HEK293 (cell line): ENCODE measurements around the gene VILL.
A peak's percentile ranks its signal among the peaks of the same experiment; 100 is the strongest.

Experiments
- EGR2 ChIP-seq: fragments of 450-650 bp; formaldehyde crosslinking; IDR thresholded peaks from 2 replicates; pipeline ENCODE4 v1.5.1; 2016; ENCODE audit warnings: low read depth, missing biosample characterization, missing genetic modification characterization
- HOXC10 ChIP-seq: sonication (generic); formaldehyde crosslinking; IDR thresholded peaks from 2 replicates; pipeline ENCODE4 v1.8.1; 2023; ENCODE audit warnings: mild to moderate bottlenecking, missing genetic modification reagents
- PRDM1 ChIP-seq: fragments of 450-650 bp; formaldehyde crosslinking; IDR thresholded peaks from 2 replicates; pipeline ENCODE4; 2016; ENCODE audit warnings: missing biosample characterization, missing genetic modification characterization
- REPIN1 ChIP-seq: fragments of 450-650 bp; formaldehyde crosslinking; IDR thresholded peaks from 2 replicates; pipeline ENCODE4 v1.5.1; 2017; ENCODE audit warnings: missing biosample characterization, missing genetic modification characterization, low read depth
- SALL2 ChIP-seq: fragments of 450-650 bp; formaldehyde crosslinking; IDR thresholded peaks from 2 replicates; pipeline ENCODE4 v1.5.0; 2017; ENCODE audit warnings: missing biosample characterization, mild to moderate bottlenecking, missing genetic modification characterization, borderline replicate concordance
- SETDB1 ChIP-seq: IDR thresholded peaks from one replicate; pipeline ENCODE4 v1.6.1; 2017; ENCODE audit warnings: mild to moderate bottlenecking, low read length, moderate library complexity, mixed read lengths; ENCODE audit not compliant: insufficient read length
- SP3 ChIP-seq: fragments of 450-650 bp; formaldehyde crosslinking; IDR thresholded peaks from 2 replicates; pipeline ENCODE4 v1.5.1; 2016; ENCODE audit warnings: missing biosample characterization, missing genetic modification characterization
- ZBTB7A ChIP-seq: fragments of 450-650 bp; formaldehyde crosslinking; IDR thresholded peaks from 2 replicates; pipeline ENCODE4 v1.5.1; 2016; ENCODE audit warnings: low read depth, missing biosample characterization, missing genetic modification characterization
- ZEB2 ChIP-seq: fragments of 450-650 bp; formaldehyde crosslinking; IDR thresholded peaks from 2 replicates; pipeline ENCODE4 v1.5.1; 2016; ENCODE audit warnings: missing biosample characterization, missing genetic modification characterization
- ZNF132 ChIP-seq: fragments of 450-650 bp; formaldehyde crosslinking; IDR thresholded peaks from 2 replicates; pipeline ENCODE4 v1.5.1; 2017; ENCODE audit warnings: missing biosample characterization, missing genetic modification characterization, borderline replicate concordance
- ZNF138 ChIP-seq: fragments of 450-650 bp; formaldehyde crosslinking; IDR thresholded peaks from 2 replicates; pipeline ENCODE4 v1.5.1; 2016; ENCODE audit warnings: missing biosample characterization, missing genetic modification characterization, borderline replicate concordance
- ZNF202 ChIP-seq: fragments of 450-650 bp; formaldehyde crosslinking; IDR thresholded peaks from 2 replicates; pipeline ENCODE4 v1.5.1; 2016; ENCODE audit warnings: missing biosample characterization, missing genetic modification characterization, borderline replicate concordance
- ZNF214 ChIP-seq: fragments of 450-650 bp; formaldehyde crosslinking; IDR thresholded peaks from 2 replicates; pipeline ENCODE4 v1.5.1; 2017; ENCODE audit warnings: missing biosample characterization, mild to moderate bottlenecking, missing genetic modification characterization, borderline replicate concordance
- ZNF23 ChIP-seq: fragments of 450-650 bp; formaldehyde crosslinking; IDR thresholded peaks from 2 replicates; pipeline ENCODE4 v1.5.1; 2016; ENCODE audit warnings: missing biosample characterization, missing genetic modification characterization, borderline replicate concordance
- ZNF266 ChIP-seq: fragments of 450-650 bp; formaldehyde crosslinking; IDR thresholded peaks from 2 replicates; pipeline ENCODE4 v1.5.1; 2016; ENCODE audit warnings: missing biosample characterization, missing genetic modification characterization, low read depth
- ZNF292 ChIP-seq: fragments of 450-650 bp; formaldehyde crosslinking; IDR thresholded peaks from 2 replicates; pipeline ENCODE4 v1.5.1; 2016; ENCODE audit warnings: low read depth, missing biosample characterization, missing genetic modification characterization, borderline replicate concordance
- ZNF510 ChIP-seq: fragments of 450-650 bp; formaldehyde crosslinking; IDR thresholded peaks from 2 replicates; pipeline ENCODE4 v1.5.1; 2018; ENCODE audit warnings: mild to moderate bottlenecking, missing genetic modification characterization, missing biosample characterization; ENCODE audit not compliant: insufficient replicate concordance
- ZNF549 ChIP-seq: fragments of 450-650 bp; IDR thresholded peaks from 2 replicates; pipeline ENCODE4 v1.5.1; 2018; ENCODE audit warnings: missing biosample characterization, missing genetic modification characterization, mild to moderate bottlenecking, inconsistent platforms, moderate library complexity
- ZNF571 ChIP-seq: fragments of 450-650 bp; formaldehyde crosslinking; IDR thresholded peaks from 2 replicates; pipeline ENCODE4 v1.5.0; 2017; ENCODE audit warnings: missing biosample characterization, missing genetic modification characterization
- ZNF626 ChIP-seq: fragments of 450-650 bp; sonication (Bioruptor Pico); formaldehyde crosslinking; IDR thresholded peaks from 2 replicates; pipeline ENCODE4 v1.5.1; 2018; ENCODE audit warnings: missing biosample characterization, missing genetic modification characterization, inconsistent platforms
- ZNF670 ChIP-seq: fragments of 450-650 bp; formaldehyde crosslinking; IDR thresholded peaks from 2 replicates; pipeline ENCODE4 v1.5.1; 2016; ENCODE audit warnings: missing biosample characterization, missing genetic modification characterization, low read depth
- ZNF707 ChIP-seq: fragments of 450-650 bp; formaldehyde crosslinking; IDR thresholded peaks from 2 replicates; pipeline ENCODE4 v1.5.1; 2016; ENCODE audit warnings: missing biosample characterization, missing genetic modification characterization
- ZNF792 ChIP-seq: fragments of 450-650 bp; formaldehyde crosslinking; IDR thresholded peaks from 2 replicates; pipeline ENCODE4 v1.5.1; 2016; ENCODE audit warnings: missing biosample characterization, missing genetic modification characterization
- TF ChIP-seq, protein P1 (sequence below): fragments of 450-650 bp; formaldehyde crosslinking; IDR thresholded peaks from 2 replicates; pipeline ENCODE4 v1.5.1; 2017; ENCODE audit warnings: missing biosample characterization, missing genetic modification characterization
- TF ChIP-seq, protein P2 (sequence below): sonication (generic); formaldehyde crosslinking; IDR thresholded peaks from 2 replicates; pipeline ENCODE4 v1.8.1; 2022; ENCODE audit warnings: mild to moderate bottlenecking, moderate library complexity, missing genetic modification reagents
- TF ChIP-seq, protein P3 (sequence below): fragments of 450-650 bp; formaldehyde crosslinking; IDR thresholded peaks from 2 replicates; pipeline ENCODE4 v1.5.1; 2017; ENCODE audit warnings: missing biosample characterization, missing genetic modification characterization
- TF ChIP-seq, protein P4 (sequence below): fragments of 450-650 bp; IDR thresholded peaks from 2 replicates; pipeline ENCODE4 v1.5.1; 2018; ENCODE audit warnings: missing biosample characterization, mild to moderate bottlenecking, missing genetic modification characterization
- TF ChIP-seq, protein P5 (sequence below): fragments of 450-650 bp; formaldehyde crosslinking; IDR thresholded peaks from 2 replicates; pipeline ENCODE4 v1.5.1; 2017; ENCODE audit warnings: missing biosample characterization, missing genetic modification characterization
- TF ChIP-seq, protein P6 (sequence below): fragments of 450-650 bp; formaldehyde crosslinking; IDR thresholded peaks from 2 replicates; pipeline ENCODE4 v1.5.1; 2016; ENCODE audit warnings: missing biosample characterization, missing genetic modification characterization

The VILL gene

DNA sequence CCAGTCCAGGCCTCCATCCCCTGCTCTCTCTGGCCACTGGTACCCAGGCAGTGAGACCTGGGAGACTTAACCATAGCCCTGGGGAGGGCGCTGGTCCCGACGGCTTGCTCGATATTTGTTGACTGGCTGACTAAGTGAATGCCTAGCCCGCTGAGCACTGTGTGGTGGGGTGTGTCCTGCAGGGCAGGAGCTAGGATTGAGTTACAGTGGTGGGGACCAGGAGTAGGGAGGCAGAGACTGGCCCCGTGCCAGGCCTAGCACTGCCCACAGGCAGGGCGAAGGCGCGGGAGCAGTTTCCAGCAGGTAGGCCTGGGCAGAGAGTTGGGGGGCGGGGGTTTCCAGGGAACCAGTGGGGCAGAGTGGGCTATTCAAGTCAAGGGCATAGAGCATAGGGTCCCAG lies at the start of gene VILL (continued):
- TF ChIP-seq EGR2 (peak; percentile 30), HOXC10 (CRISPR knock-in tag) (no peak), ZBTB7A (no peak), ZNF202 (tag by site-specific recombination) (no peak), SP3 (tag by site-specific recombination) (no peak), SALL2 (tag by site-specific recombination) (no peak), ZEB2 (no peak), ZNF266 (tag by site-specific recombination) (no peak), PRDM1 (no peak), ZNF510 (tag by site-specific recombination) (no peak), ZNF138 (tag by site-specific recombination) (no peak), ZNF670 (tag by site-specific recombination) (no peak), ZNF23 (tag by site-specific recombination) (no peak), ZNF792 (no peak), ZNF549 (tag by site-specific recombination) (no peak), ZNF132 (tag by site-specific recombination) (no peak), ZNF707 (tag by site-specific recombination) (no peak), ZNF292 (tag by site-specific recombination) (no peak), ZNF626 (tag by site-specific recombination) (no peak), ZNF571 (tag by site-specific recombination) (no peak), SETDB1 (no peak), ZNF214 (tag by site-specific recombination) (no peak), REPIN1 (tag by site-specific recombination) (no peak)
- TF ChIP-seq, protein P1, sequence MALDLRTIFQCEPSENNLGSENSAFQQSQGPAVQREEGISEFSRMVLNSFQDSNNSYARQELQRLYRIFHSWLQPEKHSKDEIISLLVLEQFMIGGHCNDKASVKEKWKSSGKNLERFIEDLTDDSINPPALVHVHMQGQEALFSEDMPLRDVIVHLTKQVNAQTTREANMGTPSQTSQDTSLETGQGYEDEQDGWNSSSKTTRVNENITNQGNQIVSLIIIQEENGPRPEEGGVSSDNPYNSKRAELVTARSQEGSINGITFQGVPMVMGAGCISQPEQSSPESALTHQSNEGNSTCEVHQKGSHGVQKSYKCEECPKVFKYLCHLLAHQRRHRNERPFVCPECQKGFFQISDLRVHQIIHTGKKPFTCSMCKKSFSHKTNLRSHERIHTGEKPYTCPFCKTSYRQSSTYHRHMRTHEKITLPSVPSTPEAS, result no peak
- TF ChIP-seq, protein P2, sequence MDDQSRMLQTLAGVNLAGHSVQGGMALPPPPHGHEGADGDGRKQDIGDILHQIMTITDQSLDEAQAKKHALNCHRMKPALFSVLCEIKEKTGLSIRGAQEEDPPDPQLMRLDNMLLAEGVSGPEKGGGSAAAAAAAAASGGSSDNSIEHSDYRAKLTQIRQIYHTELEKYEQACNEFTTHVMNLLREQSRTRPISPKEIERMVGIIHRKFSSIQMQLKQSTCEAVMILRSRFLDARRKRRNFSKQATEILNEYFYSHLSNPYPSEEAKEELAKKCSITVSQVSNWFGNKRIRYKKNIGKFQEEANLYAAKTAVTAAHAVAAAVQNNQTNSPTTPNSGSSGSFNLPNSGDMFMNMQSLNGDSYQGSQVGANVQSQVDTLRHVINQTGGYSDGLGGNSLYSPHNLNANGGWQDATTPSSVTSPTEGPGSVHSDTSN (CRISPR knock-in tag), result no peak
- TF ChIP-seq, protein P3, sequence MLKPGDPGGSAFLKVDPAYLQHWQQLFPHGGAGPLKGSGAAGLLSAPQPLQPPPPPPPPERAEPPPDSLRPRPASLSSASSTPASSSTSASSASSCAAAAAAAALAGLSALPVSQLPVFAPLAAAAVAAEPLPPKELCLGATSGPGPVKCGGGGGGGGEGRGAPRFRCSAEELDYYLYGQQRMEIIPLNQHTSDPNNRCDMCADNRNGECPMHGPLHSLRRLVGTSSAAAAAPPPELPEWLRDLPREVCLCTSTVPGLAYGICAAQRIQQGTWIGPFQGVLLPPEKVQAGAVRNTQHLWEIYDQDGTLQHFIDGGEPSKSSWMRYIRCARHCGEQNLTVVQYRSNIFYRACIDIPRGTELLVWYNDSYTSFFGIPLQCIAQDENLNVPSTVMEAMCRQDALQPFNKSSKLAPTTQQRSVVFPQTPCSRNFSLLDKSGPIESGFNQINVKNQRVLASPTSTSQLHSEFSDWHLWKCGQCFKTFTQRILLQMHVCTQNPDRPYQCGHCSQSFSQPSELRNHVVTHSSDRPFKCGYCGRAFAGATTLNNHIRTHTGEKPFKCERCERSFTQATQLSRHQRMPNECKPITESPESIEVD (tag by site-specific recombination), result no peak
- TF ChIP-seq, protein P4, sequence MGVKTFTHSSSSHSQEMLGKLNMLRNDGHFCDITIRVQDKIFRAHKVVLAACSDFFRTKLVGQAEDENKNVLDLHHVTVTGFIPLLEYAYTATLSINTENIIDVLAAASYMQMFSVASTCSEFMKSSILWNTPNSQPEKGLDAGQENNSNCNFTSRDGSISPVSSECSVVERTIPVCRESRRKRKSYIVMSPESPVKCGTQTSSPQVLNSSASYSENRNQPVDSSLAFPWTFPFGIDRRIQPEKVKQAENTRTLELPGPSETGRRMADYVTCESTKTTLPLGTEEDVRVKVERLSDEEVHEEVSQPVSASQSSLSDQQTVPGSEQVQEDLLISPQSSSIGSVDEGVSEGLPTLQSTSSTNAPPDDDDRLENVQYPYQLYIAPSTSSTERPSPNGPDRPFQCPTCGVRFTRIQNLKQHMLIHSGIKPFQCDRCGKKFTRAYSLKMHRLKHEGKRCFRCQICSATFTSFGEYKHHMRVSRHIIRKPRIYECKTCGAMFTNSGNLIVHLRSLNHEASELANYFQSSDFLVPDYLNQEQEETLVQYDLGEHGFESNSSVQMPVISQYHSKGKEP (tag by site-specific recombination), result no peak
- TF ChIP-seq, protein P5, sequence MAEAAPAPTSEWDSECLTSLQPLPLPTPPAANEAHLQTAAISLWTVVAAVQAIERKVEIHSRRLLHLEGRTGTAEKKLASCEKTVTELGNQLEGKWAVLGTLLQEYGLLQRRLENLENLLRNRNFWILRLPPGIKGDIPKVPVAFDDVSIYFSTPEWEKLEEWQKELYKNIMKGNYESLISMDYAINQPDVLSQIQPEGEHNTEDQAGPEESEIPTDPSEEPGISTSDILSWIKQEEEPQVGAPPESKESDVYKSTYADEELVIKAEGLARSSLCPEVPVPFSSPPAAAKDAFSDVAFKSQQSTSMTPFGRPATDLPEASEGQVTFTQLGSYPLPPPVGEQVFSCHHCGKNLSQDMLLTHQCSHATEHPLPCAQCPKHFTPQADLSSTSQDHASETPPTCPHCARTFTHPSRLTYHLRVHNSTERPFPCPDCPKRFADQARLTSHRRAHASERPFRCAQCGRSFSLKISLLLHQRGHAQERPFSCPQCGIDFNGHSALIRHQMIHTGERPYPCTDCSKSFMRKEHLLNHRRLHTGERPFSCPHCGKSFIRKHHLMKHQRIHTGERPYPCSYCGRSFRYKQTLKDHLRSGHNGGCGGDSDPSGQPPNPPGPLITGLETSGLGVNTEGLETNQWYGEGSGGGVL (tag by site-specific recombination), result 0 out of 2 replicates have a peak, but pooled peaks have one; percentile 26
- TF ChIP-seq, protein P6, sequence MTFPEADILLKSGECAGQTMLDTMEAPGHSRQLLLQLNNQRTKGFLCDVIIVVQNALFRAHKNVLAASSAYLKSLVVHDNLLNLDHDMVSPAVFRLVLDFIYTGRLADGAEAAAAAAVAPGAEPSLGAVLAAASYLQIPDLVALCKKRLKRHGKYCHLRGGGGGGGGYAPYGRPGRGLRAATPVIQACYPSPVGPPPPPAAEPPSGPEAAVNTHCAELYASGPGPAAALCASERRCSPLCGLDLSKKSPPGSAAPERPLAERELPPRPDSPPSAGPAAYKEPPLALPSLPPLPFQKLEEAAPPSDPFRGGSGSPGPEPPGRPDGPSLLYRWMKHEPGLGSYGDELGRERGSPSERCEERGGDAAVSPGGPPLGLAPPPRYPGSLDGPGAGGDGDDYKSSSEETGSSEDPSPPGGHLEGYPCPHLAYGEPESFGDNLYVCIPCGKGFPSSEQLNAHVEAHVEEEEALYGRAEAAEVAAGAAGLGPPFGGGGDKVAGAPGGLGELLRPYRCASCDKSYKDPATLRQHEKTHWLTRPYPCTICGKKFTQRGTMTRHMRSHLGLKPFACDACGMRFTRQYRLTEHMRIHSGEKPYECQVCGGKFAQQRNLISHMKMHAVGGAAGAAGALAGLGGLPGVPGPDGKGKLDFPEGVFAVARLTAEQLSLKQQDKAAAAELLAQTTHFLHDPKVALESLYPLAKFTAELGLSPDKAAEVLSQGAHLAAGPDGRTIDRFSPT (tag by site-specific recombination), result no peak
